ENCODE results near the gene NEK10.
A peak's percentile ranks its signal among the peaks of the same experiment; 100 is the strongest.
"Not testable (repeated sequence)": the region's sequence is repeated elsewhere in the genome, so short reads cannot be mapped to it uniquely, and the experiment has no call there.

Gene NEK10

GRCh38 chr3:27319847-27320526 lies 49.2 kb downstream of the NEK10 start:
- ATAC-seq (replicated peaks) (no peak), DNase-seq (no peak)
- H3K4me1 Mint-ChIP-seq (ENCODE audit: low read depth in 2 of 2) = no peaks in the 10 kb centered on the region
- H3K4me3 Mint-ChIP-seq = no peak overlapping the region
- H3K27me3 Mint-ChIP-seq = no peaks in the 10 kb centered on the region
- no peaks in the 10 kb centered on the region for H3K36me3 Mint-ChIP-seq (ENCODE audit: insufficient read depth)
- no peaks in the 10 kb centered on the region for H3K9me3 Mint-ChIP-seq
- H3K27ac Mint-ChIP-seq = no peak overlapping the region

GRCh38 chr3:27319304-27319703 lies 49.9 kb downstream of the NEK10 start:
- DNase-seq (no peak), ATAC-seq (replicated peaks) (no peak)
- H3K27me3 Mint-ChIP-seq = no peaks in the 10 kb centered on the region
- no peak overlapping the region for H3K4me3 Mint-ChIP-seq
- H3K9me3 Mint-ChIP-seq = no peaks in the 10 kb centered on the region
- H3K36me3 Mint-ChIP-seq (ENCODE audit: insufficient read depth) = no peaks in the 10 kb centered on the region
- no peak overlapping the region for H3K27ac Mint-ChIP-seq
- H3K4me1 Mint-ChIP-seq (ENCODE audit: low read depth in 2 of 2) = no peaks in the 10 kb centered on the region

- H3K9me3 Mint-ChIP-seq = no peaks in the 10 kb centered on the region
- ATAC-seq (replicated peaks) = no peak
Observed at GRCh38 chr3:27317096-27317495, 52.1 kb downstream of the NEK10 start.

GRCh38 chr3:27315003-27315402 lies 54.2 kb downstream of the NEK10 start:
- Mint-ChIP-seq H3K4me3 (no peak overlapping the region), H3K36me3 (ENCODE audit: insufficient read depth) (no peaks in the 10 kb centered on the region), H3K4me1 (ENCODE audit: low read depth in 2 of 2) (no peaks in the 10 kb centered on the region), H3K27me3 (no peaks in the 10 kb centered on the region), H3K27ac (no peak overlapping the region), H3K9me3 (no peaks in the 10 kb centered on the region)
- DNase-seq (no peak), ATAC-seq (replicated peaks) (no peak)

More at GRCh38 chr3:27317096-27317495, 52.1 kb downstream of the NEK10 start:
- Mint-ChIP-seq H3K27ac (no peak overlapping the region), H3K36me3 (ENCODE audit: insufficient read depth) (no peaks in the 10 kb centered on the region), H3K4me3 (no peak overlapping the region), H3K27me3 (no peaks in the 10 kb centered on the region), H3K4me1 (ENCODE audit: low read depth in 2 of 2) (no peaks in the 10 kb centered on the region)
- DNase-seq = no peak

- Mint-ChIP-seq H3K9me3 (no peaks in the 10 kb centered on the region), H3K4me1 (ENCODE audit: low read depth in 2 of 2) (no peaks in the 10 kb centered on the region), H3K27ac (no peak overlapping the region), H3K27me3 (no peaks in the 10 kb centered on the region), H3K36me3 (ENCODE audit: insufficient read depth) (no peaks in the 10 kb centered on the region), H3K4me3 (no peak overlapping the region)
- ATAC-seq (replicated peaks) = peak; percentile 59
- DNase-seq = peak; percentile 11 to 18 (median 18)
Observed at GRCh38 chr3:27312044-27312668, 57.0 kb downstream of the NEK10 start.

GRCh38 chr3:27311400-27311799 lies 57.8 kb downstream of the NEK10 start:
- DNase-seq = no peak
- H3K9me3 Mint-ChIP-seq = no peaks in the 10 kb centered on the region

GRCh38 chr3:27310688-27311087 lies 58.5 kb downstream of the NEK10 start:
- Mint-ChIP-seq H3K27ac (no peak overlapping the region), H3K27me3 (no peaks in the 10 kb centered on the region), H3K4me1 (ENCODE audit: low read depth in 2 of 2) (no peaks in the 10 kb centered on the region), H3K36me3 (ENCODE audit: insufficient read depth) (no peaks in the 10 kb centered on the region), H3K4me3 (no peak overlapping the region), H3K9me3 (no peaks in the 10 kb centered on the region)
- no peak for DNase-seq
- no peak for ATAC-seq (replicated peaks)

More at GRCh38 chr3:27311400-27311799, 57.8 kb downstream of the NEK10 start:
- no peak overlapping the region for H3K27ac Mint-ChIP-seq
- no peaks in the 10 kb centered on the region for H3K27me3 Mint-ChIP-seq
- H3K4me3 Mint-ChIP-seq = no peak overlapping the region
- H3K36me3 Mint-ChIP-seq (ENCODE audit: insufficient read depth) = no peaks in the 10 kb centered on the region
- H3K4me1 Mint-ChIP-seq (ENCODE audit: low read depth in 2 of 2) = no peaks in the 10 kb centered on the region
- no peak for ATAC-seq (replicated peaks)

GRCh38 chr3:27307566-27307965 lies 61.6 kb downstream of the NEK10 start:
- Mint-ChIP-seq H3K4me3 (no peak overlapping the region), H3K27me3 (no peaks in the 10 kb centered on the region), H3K4me1 (ENCODE audit: low read depth in 2 of 2) (no peaks in the 10 kb centered on the region), H3K36me3 (ENCODE audit: insufficient read depth) (no peaks in the 10 kb centered on the region), H3K27ac (no peak overlapping the region), H3K9me3 (no peaks in the 10 kb centered on the region)
- DNase-seq = no peak
- ATAC-seq (replicated peaks) = no peak

GRCh38 chr3:27302891-27303290 lies 66.3 kb downstream of the NEK10 start:
- ATAC-seq (replicated peaks) (no peak), DNase-seq (no peak)
- H3K4me3 Mint-ChIP-seq = no peak overlapping the region
- H3K27ac Mint-ChIP-seq = no peak overlapping the region
- H3K4me1 Mint-ChIP-seq (ENCODE audit: low read depth in 2 of 2) = no peaks in the 10 kb centered on the region
- no peaks in the 10 kb centered on the region for H3K27me3 Mint-ChIP-seq
- H3K36me3 Mint-ChIP-seq (ENCODE audit: insufficient read depth) = no peaks in the 10 kb centered on the region
- H3K9me3 Mint-ChIP-seq = no peaks in the 10 kb centered on the region

GRCh38 chr3:27298981-27299380 lies 70.2 kb downstream of the NEK10 start:
- not testable (repeated sequence) for H3K4me1 Mint-ChIP-seq (ENCODE audit: low read depth in 2 of 2); DNase-seq; H3K36me3 Mint-ChIP-seq (ENCODE audit: insufficient read depth); H3K27ac Mint-ChIP-seq; ATAC-seq (replicated peaks); H3K27me3 Mint-ChIP-seq; H3K9me3 Mint-ChIP-seq; H3K4me3 Mint-ChIP-seq

- no peaks in the 10 kb centered on the region for H3K36me3 Mint-ChIP-seq (ENCODE audit: insufficient read depth)
- H3K27me3 Mint-ChIP-seq = no peaks in the 10 kb centered on the region
- no peak overlapping the region for H3K27ac Mint-ChIP-seq
- ATAC-seq (replicated peaks) (no peak), DNase-seq (no peak)
- no peaks in the 10 kb centered on the region for H3K9me3 Mint-ChIP-seq
- H3K4me3 Mint-ChIP-seq = no peak overlapping the region
- no peaks in the 10 kb centered on the region for H3K4me1 Mint-ChIP-seq (ENCODE audit: low read depth in 2 of 2)
Observed at GRCh38 chr3:27293939-27294338, 75.2 kb downstream of the NEK10 start.

GRCh38 chr3:27290760-27291159 lies 78.4 kb downstream of the NEK10 start:
- Mint-ChIP-seq H3K27me3 (no peaks in the 10 kb centered on the region), H3K27ac (no peak overlapping the region), H3K4me3 (no peak overlapping the region), H3K4me1 (ENCODE audit: low read depth in 2 of 2) (no peaks in the 10 kb centered on the region), H3K9me3 (no peaks in the 10 kb centered on the region), H3K36me3 (ENCODE audit: insufficient read depth) (no peaks in the 10 kb centered on the region)
- ATAC-seq (replicated peaks) = no peak
- no peak for DNase-seq

- Mint-ChIP-seq H3K27ac (no peak overlapping the region), H3K4me3 (no peak overlapping the region), H3K9me3 (no peaks in the 10 kb centered on the region), H3K27me3 (no peaks in the 10 kb centered on the region), H3K4me1 (ENCODE audit: low read depth in 2 of 2) (no peaks in the 10 kb centered on the region), H3K36me3 (ENCODE audit: insufficient read depth) (no peaks in the 10 kb centered on the region)
- DNase-seq (no peak), ATAC-seq (replicated peaks) (no peak)
Observed at GRCh38 chr3:27289769-27290413, 79.3 kb downstream of the NEK10 start.

GRCh38 chr3:27287052-27287451 lies 82.1 kb downstream of the NEK10 start:
- H3K9me3 Mint-ChIP-seq = no peaks in the 10 kb centered on the region
- no peaks in the 10 kb centered on the region for H3K36me3 Mint-ChIP-seq (ENCODE audit: insufficient read depth)

More at GRCh38 chr3:27287052-27287451, 82.1 kb downstream of the NEK10 start:
- DNase-seq (no peak), ATAC-seq (replicated peaks) (no peak)
- H3K27me3 Mint-ChIP-seq = no peaks in the 10 kb centered on the region
- H3K27ac Mint-ChIP-seq = no peak overlapping the region
- no peaks in the 10 kb centered on the region for H3K4me1 Mint-ChIP-seq (ENCODE audit: low read depth in 2 of 2)
- no peak overlapping the region for H3K4me3 Mint-ChIP-seq

All from effector memory CD8-positive, alpha-beta T cell (primary cell).